Stimulated activated CD4-positive, alpha-beta T cell treated with anti-CD3 and anti-CD28 coated beads, Interleukin-1b, Interleukin-23, amount 100 ng/mL, for 4 hours (primary cell): Measurements from ENCODE around the gene PCBP3.
"Not testable (repeated sequence)": the region's sequence is repeated elsewhere in the genome, so short reads cannot be mapped to it uniquely, and the experiment has no call there.

Experiments used
- DNase-seq, 2 donors: peaks; one replicate each; pipeline ENCODE4 v3.0.0-alpha.2; 2020; ENCODE audit warnings: low read depth in 2 of 2

The PCBP3 gene

DNA sequence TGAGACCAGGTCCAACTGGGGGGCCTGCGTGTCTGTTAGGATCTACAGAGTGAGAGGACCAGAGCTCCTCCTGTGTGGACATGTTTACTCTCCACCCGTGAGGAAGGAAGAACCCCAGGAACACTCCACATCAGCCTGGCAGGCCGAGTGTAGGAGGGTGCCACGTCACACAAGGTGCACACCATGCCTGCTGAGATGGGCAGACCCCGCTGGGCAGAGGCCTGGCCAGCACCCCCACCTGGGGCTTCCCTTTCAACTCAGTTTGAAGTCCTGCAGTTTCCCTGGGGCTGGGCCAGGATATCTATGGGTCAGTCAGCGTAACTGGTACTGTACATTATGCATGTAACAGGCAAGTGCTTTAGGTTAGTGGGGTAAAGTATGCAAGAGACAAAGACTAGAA is 30.1 kb upstream of the PCBP3 start:
- no peak for DNase-seq

DNA sequence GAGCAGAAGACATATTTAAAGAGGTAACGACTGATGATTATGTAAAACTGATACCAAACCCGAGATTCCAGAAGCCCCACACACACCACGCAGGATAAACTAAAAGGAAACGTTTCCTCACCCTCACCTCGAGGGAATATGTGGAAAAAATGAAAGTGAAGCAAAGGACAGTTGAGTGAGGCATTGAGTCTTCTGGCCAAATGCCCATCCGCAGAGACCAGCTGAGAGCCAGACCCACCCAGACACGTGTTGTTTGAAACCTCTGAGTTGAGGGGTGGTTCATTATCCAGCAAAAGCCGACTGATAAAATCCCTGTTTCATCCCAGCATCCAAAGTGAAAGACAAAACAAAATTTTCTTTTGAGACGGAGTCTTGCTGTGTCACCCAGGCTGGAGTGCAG is 29.6 kb upstream of the PCBP3 start:
- no peak for DNase-seq

DNA sequence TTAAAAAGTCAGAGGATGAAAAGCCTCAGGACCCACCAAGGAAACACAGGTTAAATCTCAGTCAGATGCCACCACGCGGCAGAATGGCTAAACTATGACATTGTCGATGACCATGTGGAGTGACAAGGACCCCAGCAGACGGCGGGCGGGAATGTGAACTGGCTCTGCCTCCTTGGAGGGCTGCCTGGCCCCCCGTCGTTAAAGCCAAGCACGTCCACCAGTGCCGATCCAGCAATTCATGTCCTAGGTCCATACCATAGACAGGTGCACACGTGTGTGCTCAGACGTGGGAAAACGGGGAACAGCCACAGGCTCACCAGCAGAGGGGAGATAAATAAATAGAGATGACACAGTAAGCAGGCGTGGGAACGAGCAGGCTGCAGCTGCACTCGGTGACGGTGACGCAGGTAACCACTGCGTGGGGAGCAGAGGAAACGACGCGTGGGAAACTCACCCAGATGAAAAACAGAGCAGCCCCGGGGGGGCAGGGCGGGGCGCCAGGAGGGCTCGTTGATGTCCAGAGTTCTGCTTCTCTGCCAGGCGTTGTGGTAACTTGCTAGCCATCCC is 28.3 kb upstream of the PCBP3 start:
- DNase-seq: peak; percentile 68 to 83

DNA sequence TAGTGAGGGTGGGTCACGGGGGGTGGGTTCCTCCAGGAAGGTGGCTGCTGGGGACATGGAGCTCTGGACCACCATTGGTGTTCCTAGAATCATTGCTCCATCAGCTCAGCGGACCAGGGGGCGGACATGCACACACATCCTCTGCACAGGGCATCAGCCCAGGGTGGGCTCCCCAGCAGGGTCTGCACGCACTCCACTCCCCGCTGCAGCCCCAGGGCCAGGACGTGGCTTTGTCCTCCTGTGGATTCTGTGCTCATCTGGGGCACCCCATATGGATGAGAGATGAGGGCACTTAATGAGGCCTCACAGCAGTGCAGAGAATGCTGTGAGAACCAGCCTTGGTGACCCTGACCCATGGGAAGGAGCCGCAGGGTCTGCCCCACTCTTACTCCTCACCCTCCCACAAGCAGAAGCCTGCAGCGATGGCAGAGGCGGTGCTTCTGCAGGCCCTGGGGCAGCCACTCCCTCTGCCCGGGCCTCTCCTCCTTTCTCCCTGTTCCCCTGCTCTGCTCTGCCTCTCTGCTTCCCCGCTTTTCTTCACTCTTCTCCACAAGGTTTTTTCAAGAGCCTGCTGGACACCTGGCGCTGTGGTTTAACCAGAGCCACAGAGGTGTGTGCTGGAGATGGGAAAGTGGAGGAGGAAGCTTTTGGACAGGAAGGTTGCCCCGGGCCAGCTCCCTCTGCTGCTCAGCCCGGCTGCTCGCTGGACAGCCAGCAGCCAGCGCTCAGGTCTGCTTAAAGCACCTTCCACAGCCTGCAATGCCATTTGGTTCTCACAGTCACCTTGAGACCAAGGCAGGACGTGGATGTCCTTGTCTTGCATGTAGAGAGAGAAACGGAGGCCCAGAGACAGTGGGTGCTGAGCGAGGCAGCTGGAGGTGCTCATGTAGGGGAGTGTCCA is 26.3 kb upstream of the PCBP3 start:
- no peak for DNase-seq

DNA sequence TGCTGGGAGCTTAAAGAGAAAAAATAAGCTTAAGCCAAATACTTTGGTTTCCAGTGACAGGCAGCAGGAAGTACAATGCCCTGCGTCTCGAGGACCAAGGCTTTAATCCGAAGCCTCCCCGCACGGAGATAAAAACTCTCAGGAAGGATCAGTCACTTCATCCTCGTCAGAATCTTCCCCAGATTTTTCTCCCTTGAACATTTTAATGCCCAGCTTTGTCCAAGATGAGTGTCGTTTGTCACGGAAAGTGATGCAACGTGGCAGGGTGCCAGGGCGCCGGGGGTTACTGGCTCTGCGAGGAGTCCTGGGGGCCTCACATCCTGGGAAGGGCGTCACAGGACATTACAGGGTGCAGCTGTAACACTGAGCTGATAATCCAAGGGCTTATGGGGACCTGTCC is 25.2 kb upstream of the PCBP3 start:
- DNase-seq: no peak

DNA sequence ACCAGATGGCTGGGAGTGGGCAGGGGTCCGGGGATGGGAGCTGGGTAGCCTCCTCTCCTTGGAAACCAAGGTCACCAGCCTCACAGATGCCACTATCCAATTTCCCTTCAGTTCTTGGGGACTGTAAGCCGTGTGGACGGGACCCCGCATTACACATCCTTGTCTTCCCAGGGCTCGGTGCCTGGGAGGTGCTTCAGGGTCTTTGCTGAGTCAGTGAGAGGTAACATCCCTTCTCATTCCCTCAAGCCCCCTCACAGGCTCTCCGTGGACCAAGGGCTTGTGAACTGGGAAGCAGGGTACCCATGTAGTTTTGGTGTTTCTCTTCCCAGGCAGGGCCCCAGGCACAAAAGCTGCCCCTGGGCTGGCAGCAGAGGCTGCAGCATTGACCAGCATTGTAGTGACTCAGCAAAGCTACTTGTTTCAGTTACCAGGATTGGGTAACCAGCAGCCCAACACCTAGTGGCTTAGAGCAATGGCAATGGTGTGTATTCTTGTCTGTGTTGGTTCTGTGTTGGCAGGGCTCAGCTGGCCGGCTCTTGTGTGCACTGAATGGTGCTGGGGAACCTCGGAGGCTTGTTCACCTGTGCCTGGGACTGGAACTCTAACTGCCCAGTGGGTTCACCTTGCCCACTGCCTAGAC is 24.6 kb upstream of the PCBP3 start:
- no peak for DNase-seq

DNA sequence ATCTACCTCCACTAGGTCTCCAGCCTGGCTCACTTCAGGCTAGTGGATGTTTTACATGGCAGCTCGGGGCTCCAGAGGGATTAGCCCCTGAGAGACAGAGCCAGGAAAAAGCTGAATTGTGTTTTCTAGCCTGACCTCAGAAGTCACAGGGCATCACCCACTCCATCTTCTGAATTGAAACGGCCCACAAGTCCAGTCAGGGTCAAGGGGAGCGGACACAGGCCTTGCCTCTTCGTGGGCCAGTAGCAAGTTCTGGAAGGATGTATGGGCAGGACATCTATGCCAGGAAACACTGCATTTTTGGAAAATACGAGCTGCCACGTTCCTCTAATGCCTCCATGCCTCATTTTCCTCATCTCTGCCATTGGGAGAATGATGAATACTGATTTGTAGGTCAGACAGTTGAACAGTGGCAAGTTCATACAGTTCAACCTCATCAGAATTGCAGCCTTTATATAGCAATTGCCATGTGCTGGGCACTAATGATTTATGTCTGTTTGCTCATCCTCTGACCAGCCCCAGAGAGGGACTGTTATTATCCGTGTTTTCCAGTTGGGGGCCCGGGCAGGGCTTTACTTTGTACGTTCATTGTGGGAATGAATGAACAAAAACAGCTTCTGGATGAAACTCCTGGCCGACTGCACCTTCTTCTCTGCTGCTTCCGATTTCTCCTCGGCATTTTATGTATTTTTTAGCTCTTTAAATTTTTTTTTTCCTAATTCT is 23.2 kb upstream of the PCBP3 start:
- no peak for DNase-seq

DNA sequence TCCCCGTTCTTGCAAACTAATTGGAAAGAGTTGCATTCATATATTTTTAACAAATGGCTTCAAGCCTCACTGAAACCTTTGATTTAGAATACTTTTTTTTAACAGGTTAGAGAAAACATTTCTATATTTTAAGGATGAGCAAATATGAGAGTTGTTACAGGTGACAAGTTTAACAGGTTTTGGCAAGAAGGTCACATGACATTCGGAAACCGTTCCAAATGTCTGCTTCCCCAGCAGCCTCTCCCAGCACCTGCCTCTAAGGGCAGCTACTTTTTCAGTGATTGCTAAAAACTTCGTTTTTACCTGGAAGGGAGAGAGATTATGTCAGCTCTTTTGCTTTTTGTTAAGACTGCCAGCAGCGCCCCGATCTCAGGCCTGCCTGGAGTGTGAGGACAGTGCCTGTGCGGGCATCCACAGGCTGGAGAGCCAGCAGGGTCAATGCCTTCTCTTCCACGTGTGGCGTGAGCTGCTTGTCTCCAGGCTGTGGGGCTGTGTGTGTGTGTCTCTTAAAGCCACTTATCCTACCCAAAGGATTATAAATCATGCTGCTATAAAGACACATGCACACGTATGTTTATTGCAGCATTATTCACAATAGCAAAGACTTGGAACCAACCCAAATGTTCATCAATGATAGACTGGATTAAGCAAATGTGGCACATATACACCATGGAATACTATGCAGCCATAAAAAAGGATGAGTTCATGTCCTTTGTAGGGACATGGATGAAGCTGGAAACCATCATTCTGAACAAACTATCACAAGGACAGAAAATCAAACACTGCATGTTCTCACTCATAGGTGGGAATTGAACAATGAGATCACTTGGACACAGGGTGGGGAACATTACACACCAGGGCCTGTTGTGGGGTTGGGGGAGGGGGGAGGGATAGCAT is 21.8 kb upstream of the PCBP3 start:
- DNase-seq: not testable (repeated sequence)

DNA sequence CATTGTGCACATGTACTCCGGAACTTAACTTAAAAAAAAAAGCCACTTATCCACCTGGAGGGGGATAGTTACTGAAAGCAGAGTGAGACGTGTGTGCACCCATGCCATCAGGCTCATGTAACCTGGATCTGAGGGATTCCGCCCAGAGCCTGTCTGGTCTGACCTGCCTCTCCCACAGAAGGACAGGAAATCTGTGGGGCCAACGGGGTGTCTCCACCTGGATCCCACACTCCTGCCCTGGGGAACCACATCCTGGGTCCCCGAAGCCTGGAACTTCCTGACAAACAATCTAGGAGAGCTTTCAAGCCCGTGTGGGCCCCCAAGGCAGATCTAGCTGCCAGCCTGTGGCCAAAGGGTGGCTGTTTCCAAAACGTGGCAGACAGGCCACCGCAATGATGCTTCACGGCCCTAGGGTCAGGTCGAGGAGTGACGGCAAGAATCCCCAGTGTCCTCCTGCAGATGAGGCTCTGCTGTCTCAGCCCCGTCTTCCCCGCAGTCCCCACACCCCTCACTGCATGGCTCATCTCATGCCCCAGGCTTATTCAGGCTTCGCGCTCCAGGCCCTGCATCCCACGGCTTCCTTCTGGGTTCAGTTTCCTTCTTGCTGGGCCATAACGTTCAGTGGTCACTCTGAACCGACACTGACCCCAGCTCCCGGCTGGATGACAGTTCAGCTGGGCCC is 21.0 kb upstream of the PCBP3 start:
- DNase-seq: no peak

DNA sequence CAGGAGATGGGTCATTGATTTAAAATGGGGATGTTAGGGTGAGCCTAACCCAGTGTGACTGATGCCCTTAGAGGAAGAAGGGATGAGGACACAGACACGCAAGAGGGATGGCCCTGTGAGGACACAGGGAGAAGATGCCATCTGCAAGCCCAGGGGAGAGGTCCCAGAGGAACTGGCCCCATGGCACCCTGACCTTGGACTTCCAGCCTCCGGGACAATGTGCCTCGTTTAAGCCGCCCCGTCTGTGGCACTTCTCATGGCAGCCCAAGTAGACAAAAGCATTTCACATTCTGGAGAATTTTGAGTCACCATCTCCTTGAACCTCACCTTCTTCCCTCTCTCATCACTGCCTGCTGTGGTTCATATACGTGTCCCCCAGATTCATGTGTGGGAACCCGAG is 20.1 kb upstream of the PCBP3 start:
- DNase-seq: no peak

DNA sequence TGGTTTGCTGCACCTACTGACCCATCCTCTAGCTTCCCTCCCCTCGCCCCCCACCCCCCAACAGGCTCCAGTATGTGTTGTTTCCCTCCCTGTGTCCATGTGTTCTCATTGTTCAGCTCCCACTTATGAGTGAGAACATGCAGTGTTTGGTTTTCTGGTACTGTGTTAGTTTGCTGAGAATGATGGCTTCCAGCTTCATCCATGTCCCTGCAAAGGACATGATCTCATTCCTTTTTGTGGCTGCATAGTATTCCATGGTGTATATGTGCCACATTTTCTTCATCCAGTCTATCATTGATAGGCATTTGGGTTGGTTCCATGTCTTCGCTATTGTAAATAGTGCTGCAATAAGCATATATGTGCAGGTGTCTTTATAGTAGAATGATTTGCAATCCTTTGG is 17.4 kb upstream of the PCBP3 start:
- DNase-seq: not testable (repeated sequence)

DNA sequence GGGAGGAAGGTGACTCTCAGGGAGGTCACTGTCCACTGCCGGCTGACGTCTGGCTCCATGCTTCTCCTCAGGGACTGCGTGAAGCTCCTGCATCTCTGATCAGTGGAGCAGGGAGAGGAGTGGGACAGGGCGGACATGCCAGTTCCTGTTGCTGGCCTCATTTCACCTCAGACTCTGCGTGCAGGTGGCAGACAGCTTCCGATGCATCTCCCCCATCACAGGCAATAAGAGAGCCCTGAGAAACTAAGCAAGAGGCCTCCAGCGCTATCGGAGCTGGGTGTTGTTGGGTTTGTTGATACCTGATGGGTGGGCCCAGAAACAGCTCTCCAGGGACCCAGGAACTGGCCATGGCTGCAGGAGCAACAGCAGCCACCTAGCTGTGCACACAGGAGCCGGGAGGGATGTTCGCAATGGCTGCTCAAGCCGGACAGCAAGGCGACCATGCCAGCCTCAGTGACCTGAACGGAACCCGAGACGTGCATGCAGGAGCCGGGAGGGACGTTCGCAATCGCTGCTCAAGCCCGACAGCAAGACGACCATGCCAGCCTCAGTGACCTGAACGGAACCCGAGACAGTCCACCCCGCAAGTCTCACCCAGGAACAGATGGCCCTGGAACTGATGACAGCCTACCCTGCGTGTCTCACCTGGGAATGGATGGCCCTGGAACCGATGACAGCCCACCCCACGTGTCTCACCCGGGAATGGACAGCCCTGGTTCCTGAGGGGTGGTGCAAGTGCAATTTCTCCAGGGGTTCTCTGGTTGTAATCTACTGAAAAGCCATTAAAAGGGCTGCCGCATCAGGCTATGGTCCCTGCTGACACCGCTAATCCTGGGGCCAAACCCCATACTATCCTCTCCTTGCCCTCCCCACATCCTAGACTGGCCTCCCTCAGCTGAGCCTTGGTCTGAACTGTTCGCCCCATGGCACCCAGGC is 14.2 kb upstream of the PCBP3 start:
- DNase-seq: no peak

DNA sequence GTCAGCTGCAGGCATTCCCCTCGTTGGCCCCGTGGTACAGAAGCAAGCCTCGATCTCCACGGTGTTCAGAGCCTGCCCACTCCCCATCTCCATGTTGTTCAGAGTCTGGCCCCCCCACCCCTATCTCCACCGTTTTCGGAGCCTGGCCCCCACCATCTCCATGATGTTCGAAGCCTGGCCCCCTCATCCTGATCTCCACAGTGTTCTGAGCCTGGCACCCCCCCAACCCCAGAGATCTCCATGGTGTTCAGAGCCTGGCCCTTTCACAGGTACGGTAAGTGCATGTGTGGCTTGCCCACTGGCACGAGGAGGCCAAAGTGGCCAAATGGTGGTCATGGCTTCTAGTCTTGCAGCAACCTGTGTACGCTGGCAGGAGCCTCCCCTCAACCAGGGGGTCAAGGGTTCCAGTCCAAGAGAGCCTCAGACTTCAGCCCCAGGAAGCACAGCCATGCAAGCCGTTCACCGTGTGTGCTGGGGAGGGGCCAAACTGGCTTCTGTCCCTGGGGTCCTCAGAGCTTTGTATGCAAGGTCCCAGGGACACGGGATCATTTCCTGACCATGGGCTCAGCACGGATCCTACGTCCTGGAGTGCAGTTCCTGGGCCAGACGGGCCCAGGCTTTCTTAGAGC is 13.3 kb upstream of the PCBP3 start:
- DNase-seq: no peak

DNA sequence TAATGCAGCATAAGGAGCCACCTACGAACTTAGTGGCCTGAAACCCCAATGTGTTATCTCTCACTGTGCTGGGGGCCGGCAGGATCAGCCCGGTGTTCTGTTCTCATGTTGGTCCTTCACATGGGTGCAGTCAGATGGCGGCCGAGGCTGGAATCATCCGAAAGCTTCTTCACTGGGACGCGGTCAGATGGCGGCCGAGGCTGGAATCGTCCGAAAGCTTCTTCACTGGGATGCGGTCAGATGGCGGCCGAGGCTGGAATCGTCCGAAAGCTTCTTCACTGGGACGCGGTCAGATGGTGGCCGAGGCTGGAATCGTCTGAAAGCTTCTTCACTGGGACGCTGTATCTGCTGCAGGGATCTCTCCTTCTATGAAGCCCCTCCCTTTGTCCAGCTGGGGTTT is 12.6 kb upstream of the PCBP3 start:
- no peak for DNase-seq

DNA sequence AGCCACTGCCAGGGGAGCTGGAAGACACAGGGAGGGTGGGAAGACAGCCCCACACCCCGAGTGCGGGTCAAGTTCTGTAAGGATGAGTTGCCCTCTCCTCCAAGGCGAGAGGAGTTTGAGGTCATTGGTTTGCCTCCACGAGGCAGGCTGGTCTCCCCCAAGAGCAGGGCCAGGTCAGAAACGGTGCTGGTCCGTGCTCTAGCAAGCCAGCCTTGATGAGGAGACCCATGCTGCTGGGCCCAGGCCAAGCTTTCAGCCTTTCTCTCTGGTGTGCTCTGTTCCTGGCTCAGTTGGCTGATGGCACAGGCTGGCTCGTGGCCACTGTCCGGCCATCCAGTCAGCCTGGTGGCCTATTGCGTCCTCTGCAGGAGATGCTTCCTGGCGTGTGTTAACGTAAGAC is 12.0 kb upstream of the PCBP3 start:
- DNase-seq: no peak

DNA sequence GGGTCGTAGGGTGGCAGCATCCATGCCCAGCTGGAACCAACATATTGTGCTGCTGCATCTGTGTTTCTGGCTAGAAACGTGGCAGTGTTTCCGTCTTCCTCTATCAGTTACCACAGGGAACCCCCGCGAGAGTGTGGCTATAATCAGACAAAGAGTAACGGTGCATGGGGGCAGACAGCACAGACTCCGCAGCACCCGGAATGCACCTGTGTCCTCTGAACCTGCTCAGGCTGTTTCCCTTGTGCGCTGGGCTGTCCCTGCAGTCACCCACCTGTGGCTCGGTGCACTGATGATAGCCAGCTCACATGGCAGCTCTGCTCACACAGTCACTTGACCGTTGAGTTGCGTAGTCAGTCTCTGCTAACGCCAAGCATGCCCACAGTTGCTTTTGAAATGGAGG is 11.4 kb upstream of the PCBP3 start:
- no peak for DNase-seq

DNA sequence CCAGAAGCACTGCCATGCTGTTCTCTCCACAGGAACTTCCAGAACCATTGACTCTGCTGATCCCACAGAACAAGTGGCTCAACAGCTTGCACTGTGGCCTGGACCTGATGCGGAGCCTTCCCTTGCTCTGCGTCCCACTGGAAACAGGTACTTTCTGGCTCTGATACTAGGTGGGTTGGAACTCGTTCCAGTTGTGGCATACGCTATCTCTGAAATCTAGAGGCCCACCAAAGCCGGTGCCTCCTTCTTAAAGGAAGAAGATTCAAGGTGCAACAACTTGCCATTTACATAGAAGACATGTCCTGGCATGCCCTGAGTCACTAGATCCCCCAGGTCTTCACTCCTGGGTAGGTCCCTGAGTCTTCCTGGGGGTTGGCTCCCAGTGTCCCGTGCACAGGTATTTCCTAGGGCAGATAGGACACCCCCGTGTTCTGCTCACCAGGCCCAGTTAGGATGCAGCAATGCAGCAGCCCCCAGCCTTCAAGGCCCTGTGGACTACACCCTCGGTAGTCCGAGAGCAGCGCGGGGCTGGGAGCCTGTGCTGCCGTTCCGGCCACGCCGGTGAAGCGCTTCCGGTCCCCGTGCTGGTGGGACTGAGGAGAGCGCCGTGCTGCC is 10.8 kb upstream of the PCBP3 start:
- no peak for DNase-seq

DNA sequence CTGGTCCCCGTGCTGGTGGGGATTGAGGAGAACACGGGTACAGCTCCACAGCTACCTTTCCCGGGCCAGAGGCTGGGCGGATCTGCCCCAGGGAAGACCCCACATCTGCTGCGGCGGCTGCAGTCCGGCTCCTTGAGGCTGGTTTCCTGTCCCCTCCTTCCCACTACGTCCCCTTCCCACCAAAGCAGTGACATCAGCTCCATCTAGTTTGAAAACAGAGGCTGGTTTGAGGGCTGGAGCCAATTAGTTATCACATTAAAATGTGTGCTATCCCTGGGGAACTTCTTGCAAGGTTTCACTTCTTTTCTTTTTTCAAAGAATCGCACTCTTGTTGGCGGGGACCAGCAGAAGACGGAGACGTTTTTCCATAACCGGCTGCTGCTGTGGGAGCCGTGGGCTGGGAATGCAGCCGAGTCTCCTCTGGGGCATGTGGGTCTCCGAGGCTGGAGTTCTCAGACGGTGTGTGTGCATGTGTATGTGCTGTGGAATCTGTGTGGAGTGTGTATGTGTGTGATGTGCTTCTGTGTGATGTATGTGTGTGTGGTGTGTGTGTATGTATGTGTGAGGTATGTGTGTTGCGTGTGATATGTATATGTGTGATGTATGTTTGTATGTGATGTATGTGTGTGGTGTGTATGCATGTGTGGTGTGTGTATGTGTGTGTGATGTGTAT is 8.9 kb upstream of the PCBP3 start:
- DNase-seq: no peak
